A673 (cell line): Measurements from ENCODE around the gene RECK.

ENCODE experiments used
- EZH2 ChIP-seq: fragments of 200-600 bp; sonication (generic); IDR thresholded peaks from 2 replicates; pipeline ENCODE4 v1.6.1; 2017; ENCODE audit warnings: borderline replicate concordance, low read depth, mild to moderate bottlenecking, mixed read lengths, antibody characterized with exemption, low read length; ENCODE audit not compliant: poor library complexity, severe bottlenecking
- TF ChIP-seq, protein P1 (sequence below): fragments of 300-800, 200-600 bp; sonication (generic); conservative IDR thresholded peaks from 2 replicates; pipeline ENCODE4 v1.5.1; 2017; ENCODE audit warnings: low read depth, mild to moderate bottlenecking, antibody characterized with exemption, low read length, moderate library complexity, mixed read lengths

DNA sequence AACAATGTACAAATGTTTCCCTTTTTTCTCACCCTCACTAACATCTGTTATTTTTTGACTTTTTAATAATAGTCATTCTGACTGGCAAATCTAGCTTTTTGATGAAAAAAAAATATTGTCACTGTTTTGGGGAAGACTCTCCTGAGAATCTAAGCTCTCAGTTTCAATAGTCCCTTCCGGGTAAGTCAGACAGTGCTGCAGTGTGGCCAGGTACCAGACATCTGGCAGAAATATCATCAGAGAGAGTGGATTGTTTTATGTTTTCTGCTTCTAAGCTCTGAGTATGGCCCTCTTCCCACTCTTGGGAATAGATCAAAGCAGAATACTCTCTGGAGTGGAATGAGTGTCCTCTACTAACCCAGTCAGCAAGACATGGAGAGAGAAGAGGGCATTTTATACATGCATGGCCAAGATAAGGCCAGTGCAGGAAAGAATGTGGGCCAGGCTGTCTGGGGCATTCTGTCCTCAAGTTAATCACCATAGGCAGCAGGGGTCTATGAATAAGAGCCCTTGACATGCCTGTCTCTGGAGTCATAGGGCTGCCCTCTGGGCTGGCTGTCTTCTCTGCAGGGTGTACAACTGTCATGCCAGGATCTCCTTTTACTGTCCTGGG lies 40.2 kb upstream of the RECK start:
- TF ChIP-seq, protein P1, sequence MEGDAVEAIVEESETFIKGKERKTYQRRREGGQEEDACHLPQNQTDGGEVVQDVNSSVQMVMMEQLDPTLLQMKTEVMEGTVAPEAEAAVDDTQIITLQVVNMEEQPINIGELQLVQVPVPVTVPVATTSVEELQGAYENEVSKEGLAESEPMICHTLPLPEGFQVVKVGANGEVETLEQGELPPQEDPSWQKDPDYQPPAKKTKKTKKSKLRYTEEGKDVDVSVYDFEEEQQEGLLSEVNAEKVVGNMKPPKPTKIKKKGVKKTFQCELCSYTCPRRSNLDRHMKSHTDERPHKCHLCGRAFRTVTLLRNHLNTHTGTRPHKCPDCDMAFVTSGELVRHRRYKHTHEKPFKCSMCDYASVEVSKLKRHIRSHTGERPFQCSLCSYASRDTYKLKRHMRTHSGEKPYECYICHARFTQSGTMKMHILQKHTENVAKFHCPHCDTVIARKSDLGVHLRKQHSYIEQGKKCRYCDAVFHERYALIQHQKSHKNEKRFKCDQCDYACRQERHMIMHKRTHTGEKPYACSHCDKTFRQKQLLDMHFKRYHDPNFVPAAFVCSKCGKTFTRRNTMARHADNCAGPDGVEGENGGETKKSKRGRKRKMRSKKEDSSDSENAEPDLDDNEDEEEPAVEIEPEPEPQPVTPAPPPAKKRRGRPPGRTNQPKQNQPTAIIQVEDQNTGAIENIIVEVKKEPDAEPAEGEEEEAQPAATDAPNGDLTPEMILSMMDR = no peak
- TF ChIP-seq EZH2 = no peak
